H1 (cell line): Measurements from ENCODE around the gene AVPR1A. TPM values are rescaled to one million over a fixed set of nuclear protein-coding genes. Genes with fewer than 3 reads are reported as not detected.

Experiments used
- CTCF ChIA-PET: fragments of 300-600 bp; sonication (Branson Sonifier 250); formaldehyde crosslinking; loops from one replicate; lab custom pipeline; 2021; ENCODE audit not compliant: partially characterized antibody; lab: Charles Lee
- POLR2A ChIA-PET: fragments of 300-600 bp; sonication (Branson Sonifier 250); formaldehyde crosslinking; loops from one replicate; lab custom pipeline; 2021; ENCODE audit warnings: inconsistent platforms; ENCODE audit not compliant: partially characterized antibody; lab: Charles Lee
- DNase-seq, 2 experiments: peaks; one replicate each; pipeline versions ENCODE4 v3.0.0 to v3.0.0-alpha.2; 2010 to 2022; ENCODE audit warnings: low spot score in 2 of 2, low read depth in 1 of 2, mixed read lengths in 1 of 2
- FAIRE-seq: peaks from 2 replicates; lab custom pipeline; 2011; peaks lifted over from hg19 to GRCh38; lab: Jason Lieb, UNC
- H2AFZ ChIP-seq: 2 replicates; pipeline ENCODE4 v1.8.1; 2012; ENCODE audit warnings: low read length, inconsistent platforms
- H2AK5ac ChIP-seq: 2 replicates; pipeline ENCODE4 v1.6.1; 2013; ENCODE audit warnings: low read depth, low read length
- H2BK120ac ChIP-seq: replicated peaks from 2 replicates; pipeline ENCODE3; 2013; ENCODE audit warnings: low read depth, low read length, inconsistent platforms
- H2BK12ac ChIP-seq: 2 replicates; pipeline ENCODE4 v1.6.1; 2013; ENCODE audit warnings: low read depth, low read length
- H2BK15ac ChIP-seq: 2 replicates; pipeline ENCODE4 v1.6.1; 2013; ENCODE audit warnings: low read length
- H2BK20ac ChIP-seq: 2 replicates; pipeline ENCODE4 v1.6.1; 2013; ENCODE audit warnings: low read length
- H2BK5ac ChIP-seq: 2 replicates; pipeline ENCODE4 v1.6.1; 2013; ENCODE audit warnings: low read depth, low read length
- H3K14ac ChIP-seq: 2 replicates; pipeline ENCODE4 v1.6.1; 2013; ENCODE audit warnings: inconsistent platforms; ENCODE audit not compliant: insufficient read length
- H3K18ac ChIP-seq: 2 replicates; pipeline ENCODE4 v1.6.1; 2013; ENCODE audit warnings: low read length; ENCODE audit errors: extremely low read depth
- H3K23ac ChIP-seq: 2 replicates; pipeline ENCODE4 v1.6.1; 2013; ENCODE audit warnings: inconsistent platforms; ENCODE audit not compliant: insufficient read length
- H3K23me2 ChIP-seq: 2 replicates; pipeline ENCODE4 v1.6.1; 2013; ENCODE audit warnings: low read depth, low read length
- H3K27ac ChIP-seq: 2 replicates; pipeline ENCODE4 v1.6.1; 2011; ENCODE audit warnings: low read depth, low read length, inconsistent platforms
- H3K27me3 ChIP-seq, 4 experiments: replicated peaks in 1 of 4; 1 replicate in 1 of 4; 2 replicates in 3 of 4; pipeline versions ENCODE4 v1.6.1 to v1.8.1; 2011 to 2013; ENCODE audit warnings: low read length in 3 of 4, mild to moderate bottlenecking in 3 of 4, inconsistent platforms in 2 of 4, mixed read lengths in 2 of 4, moderate library complexity in 1 of 4; ENCODE audit not compliant: control insufficient read depth in 3 of 4, insufficient read depth in 3 of 4; ENCODE audit errors: extremely low read depth in 1 of 4
- H3K36me3 ChIP-seq, 4 experiments: 2 replicates each; pipeline versions ENCODE4 v1.6.1 to v1.8.1; 2011 to 2013; ENCODE audit warnings: mild to moderate bottlenecking in 4 of 4, low read length in 3 of 4, moderate library complexity in 2 of 4, control low read depth in 1 of 4, inconsistent platforms in 1 of 4; ENCODE audit not compliant: insufficient read depth in 4 of 4, control insufficient read depth in 2 of 4
- H3K4ac ChIP-seq: replicated peaks from 2 replicates; pipeline ENCODE3; 2013; ENCODE audit warnings: low read length, low read depth, mixed read lengths, inconsistent platforms; ENCODE audit not compliant: insufficient read length
- H3K4me1 ChIP-seq, 4 experiments: replicated peaks in 1 of 4; 1 replicate in 1 of 4; 2 replicates in 3 of 4; pipeline versions ENCODE4 v1.6.1 to v1.8.1; 2011 to 2013; ENCODE audit warnings: low read length in 3 of 4, inconsistent platforms in 2 of 4, mixed read lengths in 1 of 4; ENCODE audit not compliant: insufficient read depth in 4 of 4, control insufficient read depth in 3 of 4
- H3K4me2 ChIP-seq, 2 experiments: 2 replicates each; pipeline versions ENCODE4 v1.6.1 to v1.8.1; 2011 to 2013; ENCODE audit warnings: low read depth in 2 of 2, low read length in 2 of 2, control low read depth in 1 of 2, inconsistent platforms in 1 of 2, mild to moderate bottlenecking in 1 of 2; ENCODE audit not compliant: insufficient read depth in 1 of 2
- H3K4me3 ChIP-seq, 4 experiments: fragments of 200-600, 300-600 bp in 1 of 4; sonication (generic), shearing (Covaris generic), sonication (Bioruptor Twin) in 1 of 4; 2 replicates each; pipeline versions ENCODE4 v1.5.1 to v1.8.1; 2011 to 2016; ENCODE audit warnings: low read length in 4 of 4, low read depth in 3 of 4, control low read depth in 2 of 4, inconsistent platforms in 2 of 4, mild to moderate bottlenecking in 2 of 4, mixed read lengths in 1 of 4, moderate library complexity in 1 of 4; ENCODE audit not compliant: insufficient read depth in 2 of 4; ENCODE audit errors: extremely low read depth in 1 of 4
- H3K56ac ChIP-seq: replicated peaks from 2 replicates; pipeline ENCODE3; 2013; ENCODE audit warnings: low read depth, mild to moderate bottlenecking, mixed read lengths, low read length, inconsistent platforms; ENCODE audit not compliant: insufficient read length
- H3K79me1 ChIP-seq: 2 replicates; pipeline ENCODE4 v1.6.1; 2013; ENCODE audit warnings: low read depth, low read length, control low read depth
- H3K79me2 ChIP-seq, 2 experiments: 2 replicates each; pipeline versions ENCODE4 v1.6.1 to v1.8.1; 2012 to 2013; ENCODE audit warnings: low read length in 2 of 2, mild to moderate bottlenecking in 2 of 2, inconsistent platforms in 1 of 2; ENCODE audit not compliant: insufficient read depth in 2 of 2, control insufficient read depth in 1 of 2
- H3K9ac ChIP-seq, 4 experiments: replicated peaks in 1 of 4; 1 replicate in 1 of 4; 2 replicates in 3 of 4; pipeline versions ENCODE4 v1.6.1 to v1.8.1; 2011 to 2013; ENCODE audit warnings: low read depth in 3 of 4, low read length in 3 of 4, control low read depth in 2 of 4, mild to moderate bottlenecking in 2 of 4, moderate library complexity in 2 of 4, inconsistent platforms in 1 of 4; ENCODE audit errors: extremely low read depth in 1 of 4
- H3K9me3 ChIP-seq, 2 experiments: 2 replicates each; pipeline versions ENCODE4 v1.6.1 to v1.8.1; 2012 to 2013; ENCODE audit warnings: mild to moderate bottlenecking in 2 of 2, moderate library complexity in 2 of 2, control low read depth in 1 of 2, inconsistent platforms in 1 of 2, low read depth in 1 of 2, low read length in 1 of 2, mixed read lengths in 1 of 2; ENCODE audit not compliant: insufficient read depth in 2 of 2
- H4K20me1 ChIP-seq, 2 experiments: replicated peaks in 1 of 2; 2 replicates each; pipeline versions ENCODE3 to v1.8.1; 2011 to 2013; ENCODE audit warnings: inconsistent platforms in 2 of 2, low read length in 2 of 2, mild to moderate bottlenecking in 1 of 2; ENCODE audit not compliant: insufficient read depth in 2 of 2, control insufficient read depth in 1 of 2
- H4K5ac ChIP-seq: 2 replicates; pipeline ENCODE4 v1.6.1; 2013; ENCODE audit warnings: low read length, low read depth, mixed read lengths, inconsistent platforms; ENCODE audit not compliant: insufficient read length
- H4K8ac ChIP-seq: 2 replicates; pipeline ENCODE4 v1.8.0; 2013; ENCODE audit warnings: mild to moderate bottlenecking, moderate library complexity, low read length, inconsistent platforms; ENCODE audit not compliant: insufficient read depth; ENCODE audit errors: extremely low read depth
- H4K91ac ChIP-seq: replicated peaks from 2 replicates; pipeline ENCODE3; 2013; ENCODE audit warnings: low read length, mixed read lengths, inconsistent platforms; ENCODE audit not compliant: insufficient read length
- CEBPB ChIP-seq: IDR thresholded peaks from 2 replicates; pipeline ENCODE4 v1.6.1; 2012; ENCODE audit warnings: low read depth, low read length
- CTCF ChIP-seq, 3 experiments: IDR thresholded peaks; 1 replicate in 2 of 3; 2 replicates in 1 of 3; pipeline versions ENCODE4 v1.5.1 to v1.6.1; 2011; ENCODE audit warnings: low read length in 3 of 3, mild to moderate bottlenecking in 3 of 3, inconsistent platforms in 2 of 3, low read depth in 1 of 3, moderate library complexity in 1 of 3; ENCODE audit not compliant: insufficient read depth in 1 of 3; ENCODE audit errors: control extremely low read depth in 1 of 3
- HDAC2 ChIP-seq, 2 experiments: fragments of 300-600 bp in 1 of 2; sonication (generic) in 1 of 2; IDR thresholded peaks; 2 replicates each; pipeline ENCODE4 v1.6.1; 2011 to 2012; ENCODE audit warnings: low read depth in 2 of 2, low read length in 2 of 2, mild to moderate bottlenecking in 2 of 2, moderate library complexity in 2 of 2, borderline replicate concordance in 1 of 2, inconsistent platforms in 1 of 2
- JUND ChIP-seq: IDR thresholded peaks from 2 replicates; pipeline ENCODE4 v1.6.1; 2011; ENCODE audit warnings: mild to moderate bottlenecking, improper control_type of control experiment, low read length
- SUZ12 ChIP-seq: fragments of 200-600 bp; sonication (generic); IDR thresholded peaks from 2 replicates; pipeline ENCODE4 v1.6.1; 2012; ENCODE audit warnings: mild to moderate bottlenecking, inconsistent platforms, low read length, moderate library complexity, mixed read lengths
- TEAD4 ChIP-seq: IDR thresholded peaks from 2 replicates; pipeline ENCODE4 v1.6.1; 2012; ENCODE audit warnings: low read depth, low read length, inconsistent platforms, mixed read lengths
- WGBS, 2 experiments: shearing (Covaris generic) in 1 of 2; methylation state at CpG; one replicate each; pipeline versions ENCODE4 v1.1.6 to v1.1.7; 2013 to 2015; ENCODE audit warnings: low lambda C conversion rate in 2 of 2, mixed read lengths in 2 of 2, inconsistent platforms in 1 of 2, low coverage in 1 of 2, missing lambda C conversion rate in 1 of 2; ENCODE audit not compliant: insufficient replicate concordance in 2 of 2, insufficient coverage in 1 of 2, insufficient read length in 1 of 2; ENCODE audit errors: extremely low coverage in 1 of 2, missing lambda C conversion rate in 1 of 2; 5-methylcytosine and 5-hydroxymethylcytosine counted together
- polyA plus RNA-seq, 7 experiments: library from polyadenylated mRNA; depleted of rRNA in 3 of 7; stranded (reverse) in 5 of 7; unstranded in 2 of 7; fragments of >200 nt in 5 of 7; fragments of 200-250 nt in 2 of 7; gene quantifications; 1 replicate in 5 of 7; 2 replicates in 1 of 7; 4 replicates in 1 of 7; pipeline versions ENCODE4 v1.2.1 to v1.2.3, GENCODE V29; 2011 to 2013; ENCODE audit warnings: missing spikeins in 2 of 7, mixed read lengths in 2 of 7
- total RNA-seq: library from RNA; stranded (reverse); fragmentation: NEBNext Ultra II Directional; extraction: Animal tissue kit (Norgen Biotek cat#: 25700); gene quantifications from 2 replicates; pipeline ENCODE4 v1.2.1, GENCODE V29; 2021

The AVPR1A gene
- total and polyA plus RNA-seq, 2 of the 8 experiments (the other 6 are each of a cell fraction or from before 2014, with no cell fraction given): 0.14 to 0.20 TPM

GRCh38 chr12:63129927-63130326 is 21.1 kb downstream of the AVPR1A start:
- H3K23ac ChIP-seq: no peak overlapping the region
- CTCF ChIA-PET: interaction anchor here (1.5 kb wide), 1 partner anchor 22 kb away, joined by 6 read pairs; the partner anchor contains the start of gene AVPR1A
- no peak overlapping the region for H3K27ac ChIP-seq
- no peaks in the 10 kb centered on the region for H3K79me2 ChIP-seq
- DNase-seq: no peak
- H3K18ac ChIP-seq: no peak overlapping the region
- H3K36me3 ChIP-seq: no peaks in the 10 kb centered on the region
- no peak overlapping the region for H3K14ac ChIP-seq
- H2BK15ac ChIP-seq: no peak overlapping the region
- H2AK5ac ChIP-seq: no peak overlapping the region
- no peak overlapping the region for H2BK12ac ChIP-seq
- H3K79me1 ChIP-seq: no peaks in the 10 kb centered on the region
- no peak overlapping the region for H3K4me2 ChIP-seq
- H4K8ac ChIP-seq: no peak overlapping the region
- no peak overlapping the region for H4K91ac ChIP-seq
- no peak overlapping the region for H2AFZ ChIP-seq
- FAIRE-seq: no peak
- no peak overlapping the region for H4K5ac ChIP-seq
- H3K27me3 ChIP-seq: no peaks in the 10 kb centered on the region
- no peak overlapping the region for H2BK5ac ChIP-seq
- no peak for TF ChIP-seq CTCF (IDR thresholded peaks at IDR 0.05; ENCODE audit: control extremely low read depth in 1 of 3, insufficient read depth in 1 of 3, low read depth in 1 of 3, low read length in 3 of 3)
- TF ChIP-seq SUZ12: no peak
- no peak for TF ChIP-seq HDAC2 (IDR thresholded peaks at IDR 0.05; ENCODE audit: borderline replicate concordance in 1 of 2, low read depth in 2 of 2, low read length in 2 of 2)
- no peak for TF ChIP-seq TEAD4
- TF ChIP-seq JUND: no peak
- no peak for TF ChIP-seq CEBPB
- TF ChIP-seq, all 59 proteins: peak for 0
- H3K9me3 ChIP-seq: no peaks in the 10 kb centered on the region
- no peak overlapping the region for H3K4me3 ChIP-seq
- H3K4ac ChIP-seq: no peak overlapping the region
- 76% methylated on average over 2 of the region's 2 CpGs; no CpG with 5 or more reads in 1 of the 2 experiments for WGBS, 2 experiments
- H3K4me1 ChIP-seq: no peaks in the 10 kb centered on the region
- H2BK20ac ChIP-seq: no peak overlapping the region
- no peaks in the 10 kb centered on the region for H4K20me1 ChIP-seq
- H2BK120ac ChIP-seq: no peak overlapping the region
- no peaks in the 10 kb centered on the region for H3K23me2 ChIP-seq
- no peak overlapping the region for H3K56ac ChIP-seq
- POLR2A ChIA-PET: no interaction called here
- H3K9ac ChIP-seq: no peak overlapping the region
